ENCODE results near the gene ABL1. TPM values are rescaled to one million over a fixed set of nuclear protein-coding genes. Genes with fewer than 3 reads are reported as not detected.

Gene ABL1
- total RNA-seq, 1 donor from 2014 or later: 30.7 TPM

- intact Hi-C loops (cut with micrococcal nuclease): no loop called here
- Histone ChIP-seq H3K4me1 (peaks cover 4% of the 10 kb centered on the region), H3K9me3 (replicated peaks) (no peaks in the 10 kb centered on the region), H3K27me3 (ENCODE audit: low read depth) (peaks cover 71% of the 10 kb centered on the region), H3K36me3 (no peaks in the 10 kb centered on the region), H3K4me3 (no peak overlapping the region), H3K27ac (replicated peaks) (no peak overlapping the region)
- no peak for DNase-seq
- TF ChIP-seq, protein P1, sequence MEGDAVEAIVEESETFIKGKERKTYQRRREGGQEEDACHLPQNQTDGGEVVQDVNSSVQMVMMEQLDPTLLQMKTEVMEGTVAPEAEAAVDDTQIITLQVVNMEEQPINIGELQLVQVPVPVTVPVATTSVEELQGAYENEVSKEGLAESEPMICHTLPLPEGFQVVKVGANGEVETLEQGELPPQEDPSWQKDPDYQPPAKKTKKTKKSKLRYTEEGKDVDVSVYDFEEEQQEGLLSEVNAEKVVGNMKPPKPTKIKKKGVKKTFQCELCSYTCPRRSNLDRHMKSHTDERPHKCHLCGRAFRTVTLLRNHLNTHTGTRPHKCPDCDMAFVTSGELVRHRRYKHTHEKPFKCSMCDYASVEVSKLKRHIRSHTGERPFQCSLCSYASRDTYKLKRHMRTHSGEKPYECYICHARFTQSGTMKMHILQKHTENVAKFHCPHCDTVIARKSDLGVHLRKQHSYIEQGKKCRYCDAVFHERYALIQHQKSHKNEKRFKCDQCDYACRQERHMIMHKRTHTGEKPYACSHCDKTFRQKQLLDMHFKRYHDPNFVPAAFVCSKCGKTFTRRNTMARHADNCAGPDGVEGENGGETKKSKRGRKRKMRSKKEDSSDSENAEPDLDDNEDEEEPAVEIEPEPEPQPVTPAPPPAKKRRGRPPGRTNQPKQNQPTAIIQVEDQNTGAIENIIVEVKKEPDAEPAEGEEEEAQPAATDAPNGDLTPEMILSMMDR (IDR thresholded peaks at IDR 0.05; ENCODE audit: borderline replicate concordance): no peak
These were observed 68.4 kb downstream of the ABL1 start for GRCh38 chr9:130903194-130904069.

DNA sequence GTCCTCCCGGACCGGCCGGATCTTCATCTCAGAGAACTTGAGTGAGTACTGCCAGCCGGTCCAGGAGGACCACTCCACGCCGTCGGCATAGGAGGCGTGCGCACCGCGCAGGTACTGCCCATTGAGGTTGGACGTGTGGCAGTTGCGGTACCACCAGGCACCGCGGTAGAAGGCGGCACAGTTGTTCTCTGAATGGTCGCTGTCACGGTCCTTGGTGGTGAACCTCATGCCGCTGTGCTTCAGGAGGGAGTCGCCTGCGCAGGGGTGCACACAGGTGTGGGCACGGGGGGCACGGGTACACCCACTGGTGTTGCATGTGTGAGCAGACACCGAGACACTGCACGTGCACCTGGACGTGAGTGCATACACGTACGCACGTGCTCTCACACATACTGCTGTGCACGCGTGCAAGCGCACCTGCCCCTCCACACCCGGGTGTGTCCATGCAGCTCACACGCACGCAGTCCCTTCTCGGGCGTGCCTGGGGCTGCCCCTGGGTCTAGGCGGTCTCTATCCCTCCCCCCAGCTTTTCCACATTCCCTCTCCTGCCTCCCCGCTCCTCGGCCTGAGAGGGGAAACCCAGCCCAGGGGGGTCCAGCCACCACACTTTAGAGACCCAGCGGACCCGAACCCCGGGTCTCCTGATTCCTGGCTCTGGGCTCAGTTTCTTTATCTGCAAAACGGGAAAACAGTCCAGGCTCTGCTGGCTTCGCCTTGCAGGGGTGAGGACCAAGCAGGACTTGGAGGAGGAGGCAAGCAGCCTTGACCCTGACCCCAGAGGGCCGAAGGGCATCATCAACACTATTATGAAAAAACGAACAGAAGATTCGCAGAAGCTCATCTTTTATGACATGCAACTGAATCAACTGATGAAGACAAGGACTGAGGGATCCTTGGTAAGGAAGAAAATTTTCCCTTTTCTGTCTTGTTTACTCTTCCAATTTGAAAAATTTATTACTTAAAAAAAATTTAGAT is 69.3 kb downstream of the ABL1 start:
- TF ChIP-seq, protein P1 (IDR thresholded peaks at IDR 0.05; ENCODE audit: borderline replicate concordance): no peak
- H3K27ac ChIP-seq (replicated peaks): no peak overlapping the region
- no peak overlapping the region for H3K4me3 ChIP-seq
- intact Hi-C loops (cut with micrococcal nuclease): no loop called here
- H3K4me1 ChIP-seq: peaks cover 4% of the 10 kb centered on the region
- no peaks in the 10 kb centered on the region for H3K9me3 ChIP-seq (replicated peaks)
- H3K36me3 ChIP-seq: no peaks in the 10 kb centered on the region
- H3K27me3 ChIP-seq (ENCODE audit: low read depth): peaks cover 71% of the 10 kb centered on the region
- no peak for DNase-seq

DNA sequence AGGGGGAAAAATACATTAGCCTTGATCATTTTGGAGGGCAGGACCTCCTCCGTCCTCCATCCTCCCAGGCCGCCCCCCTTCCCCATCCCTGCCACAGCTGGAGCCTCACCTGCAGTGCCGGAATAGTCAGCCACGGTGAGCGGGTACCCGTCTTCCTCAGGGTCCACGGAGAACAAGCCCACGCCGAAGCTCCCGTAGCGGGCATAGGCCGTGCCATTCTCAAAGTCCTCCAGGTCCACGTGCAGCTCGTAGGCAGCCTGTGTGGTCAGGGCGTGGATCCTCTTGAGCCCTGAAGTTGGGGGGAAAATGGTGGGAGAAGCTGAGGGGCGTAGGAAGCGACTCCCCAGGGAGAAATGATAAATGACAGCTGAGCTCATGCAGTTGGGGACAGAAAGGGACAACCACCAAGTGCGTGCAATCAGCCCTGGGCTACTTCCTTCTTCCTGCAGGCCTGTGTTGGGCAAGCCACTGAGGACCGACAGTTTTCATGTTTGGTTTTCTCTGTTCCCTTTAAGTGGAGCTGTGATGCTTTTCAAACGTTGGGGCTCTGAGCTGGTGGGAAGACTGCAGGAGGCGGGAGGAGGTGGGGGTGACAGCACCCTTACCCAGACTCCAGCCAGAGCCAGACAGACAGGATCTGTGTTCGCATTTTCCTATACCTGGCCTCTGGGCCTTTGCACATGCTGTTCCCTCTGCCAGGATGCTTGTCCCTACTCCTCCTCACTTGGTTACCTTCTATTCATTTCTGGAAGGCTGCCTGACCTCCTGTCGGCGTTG is 70.3 kb downstream of the ABL1 start:
- peaks cover 61% of the 10 kb centered on the region for H3K27me3 ChIP-seq (ENCODE audit: low read depth)

DNA sequence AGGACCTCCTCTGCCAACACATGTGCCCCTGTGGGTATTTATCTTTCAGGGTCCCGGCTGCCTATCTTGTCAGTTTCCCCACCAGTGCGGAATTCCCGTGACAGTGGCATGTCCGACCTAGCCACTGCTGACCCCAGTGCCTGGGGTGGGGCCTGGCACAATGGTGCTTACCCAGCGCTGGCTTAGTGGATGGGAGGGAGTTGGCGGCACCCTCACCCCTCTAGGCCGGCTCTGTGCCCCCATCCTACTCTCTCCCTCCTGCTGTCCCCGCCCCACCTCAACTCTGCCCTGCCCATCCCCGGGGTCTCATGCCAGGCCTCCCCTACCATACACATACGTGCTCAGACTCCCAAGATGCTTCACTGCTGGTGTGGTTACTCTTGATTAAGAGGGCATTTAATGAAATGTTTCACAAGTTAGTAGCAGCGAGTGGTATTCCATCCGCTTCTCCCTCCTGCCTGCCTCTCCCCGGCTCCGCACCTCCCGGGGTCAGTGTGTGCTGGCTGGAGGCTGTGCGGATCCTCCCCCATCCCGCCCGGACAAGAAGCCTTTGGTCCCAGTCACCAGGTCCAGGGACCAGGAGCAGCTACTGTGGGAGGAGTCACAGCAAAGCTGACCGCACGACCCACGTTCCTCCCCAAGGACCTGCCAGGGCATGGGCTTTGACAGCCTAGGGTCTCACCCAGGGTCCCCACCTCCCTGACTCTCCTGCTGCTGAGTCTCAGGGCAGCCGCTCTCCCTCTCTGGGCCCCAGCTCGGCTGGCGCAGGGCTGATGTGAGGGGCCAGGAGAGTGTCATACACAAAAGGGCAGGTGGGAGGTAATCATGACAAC is 71.1 kb downstream of the ABL1 start:
- Histone ChIP-seq H3K4me1 (no peaks in the 10 kb centered on the region), H3K27me3 (ENCODE audit: low read depth) (peaks cover 53% of the 10 kb centered on the region), H3K4me3 (no peak overlapping the region), H3K36me3 (no peaks in the 10 kb centered on the region), H3K27ac (replicated peaks) (no peak overlapping the region), H3K9me3 (replicated peaks) (no peaks in the 10 kb centered on the region)
- intact Hi-C loops (cut with micrococcal nuclease): no loop called here
- DNase-seq: no peak
- TF ChIP-seq, protein P1 (IDR thresholded peaks at IDR 0.05; ENCODE audit: borderline replicate concordance): no peak

More for the DNA sequence above, 70.3 kb downstream of the ABL1 start:
- H3K36me3 ChIP-seq: no peaks in the 10 kb centered on the region
- no peak overlapping the region for H3K4me3 ChIP-seq
- TF ChIP-seq, protein P1 (IDR thresholded peaks at IDR 0.05; ENCODE audit: borderline replicate concordance): no peak
- H3K9me3 ChIP-seq (replicated peaks): no peaks in the 10 kb centered on the region
- intact Hi-C loops (cut with micrococcal nuclease): no loop called here
- no peak for DNase-seq
- no peak overlapping the region for H3K27ac ChIP-seq (replicated peaks)
- peaks cover 2% of the 10 kb centered on the region for H3K4me1 ChIP-seq

Measured in left ventricle myocardium inferior (tissue), 1 donor.